Activated CD4-positive, alpha-beta memory T cell treated with anti-CD3 and anti-CD28 coated beads, Interleukin-2, amount 10 ng/mL, durations not matched to agents 7 days and 5 days (primary cell): Measurements from ENCODE around the gene COL5A1. TPM values are rescaled to one million over a fixed set of nuclear protein-coding genes. Genes with fewer than 3 reads are reported as not detected.

Source experiments
- CTCF ChIA-PET: fragments of 350-600 bp; sonication (Branson Sonifier 250); formaldehyde crosslinking; loops from one replicate; lab custom pipeline; 2021; ENCODE audit warnings: antibody characterized with exemption, inconsistent platforms; lab: Charles Lee
- POLR2A ChIA-PET: fragments of 350-600 bp; sonication (Branson Sonifier 250); formaldehyde crosslinking; loops from one replicate; lab custom pipeline; 2021; ENCODE audit warnings: antibody characterized with exemption; lab: Charles Lee
- DNase-seq: peaks from one replicate; pipeline ENCODE4 v3.0.0-alpha.2; 2020
- H3K27ac Mint-ChIP-seq: one replicate; pipeline ENCODE4 v1.8.0; 2021; ENCODE audit warnings: mild to moderate bottlenecking, mixed read lengths
- H3K27me3 Mint-ChIP-seq: one replicate; pipeline ENCODE4 v1.8.0; 2021; ENCODE audit warnings: mixed read lengths
- H3K36me3 Mint-ChIP-seq: one replicate; pipeline ENCODE4 v1.8.0; 2021; ENCODE audit warnings: low read depth, mixed read lengths
- H3K4me1 Mint-ChIP-seq: one replicate; pipeline ENCODE4 v1.8.0; 2021; ENCODE audit warnings: mixed read lengths
- H3K4me3 Mint-ChIP-seq: one replicate; pipeline ENCODE4 v1.8.0; 2021; ENCODE audit warnings: mild to moderate bottlenecking, mixed read lengths
- H3K9me3 Mint-ChIP-seq: one replicate; pipeline ENCODE4 v1.8.0; 2021; ENCODE audit warnings: mixed read lengths
- total RNA-seq, 2 experiments: library from RNA; stranded (reverse); gene quantifications; one replicate each; pipeline ENCODE4 v1.2.3, GENCODE V29; 2021

The COL5A1 gene
- total RNA-seq, 2 experiments from 2014 or later, result 0.10 to 0.13 TPM

DNA sequence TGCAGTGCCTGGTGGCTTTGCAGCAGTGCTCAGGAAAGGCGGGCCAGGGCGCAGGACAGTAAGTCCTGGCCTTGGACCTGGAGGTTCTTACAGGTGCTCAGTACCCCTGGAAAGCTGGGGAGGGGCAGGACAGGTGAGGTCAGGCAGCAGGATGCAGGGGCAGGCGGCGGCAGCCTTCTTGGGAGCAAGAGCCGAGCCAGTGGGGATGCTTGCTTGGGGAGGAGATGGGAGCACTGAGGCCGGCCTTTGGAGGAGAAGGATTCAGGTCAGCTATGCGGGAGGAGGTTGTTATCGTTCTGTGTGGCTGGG lies 98.0 kb downstream of the COL5A1 start:
- no peaks in the 10 kb centered on the region for H3K36me3 Mint-ChIP-seq
- ChIA-PET CTCF (interaction anchor here (1.0 kb wide), 1 partner anchor 290 kb away, joined by 3 read pairs; no protein-coding TSS in a partner anchor), POLR2A (no interaction called here)
- no peaks in the 10 kb centered on the region for H3K4me1 Mint-ChIP-seq
- H3K27ac Mint-ChIP-seq, result no peak overlapping the region
- no peak overlapping the region for H3K4me3 Mint-ChIP-seq
- no peaks in the 10 kb centered on the region for H3K27me3 Mint-ChIP-seq
- DNase-seq, result no peak
- H3K9me3 Mint-ChIP-seq, result no peaks in the 10 kb centered on the region

DNA sequence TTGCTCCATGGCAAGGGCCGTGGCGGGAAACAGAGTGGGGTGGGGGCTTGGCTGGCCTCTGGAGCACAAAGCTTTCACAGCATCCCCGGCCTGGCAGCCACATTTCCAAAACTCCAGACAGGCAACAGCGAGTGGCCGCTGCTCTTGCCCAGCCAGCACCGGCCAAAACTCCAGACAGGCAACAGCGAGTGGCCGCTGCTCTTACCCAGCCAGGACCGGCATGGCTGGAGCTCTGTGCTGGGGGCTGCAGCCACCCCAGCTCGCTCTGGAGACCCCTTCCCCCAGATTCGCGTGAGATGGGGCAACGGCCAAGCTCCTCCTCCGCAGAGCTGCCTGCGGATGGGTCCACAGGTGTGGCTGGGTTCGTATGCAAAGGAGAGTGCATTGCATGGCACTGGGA lies 98.5 kb downstream of the COL5A1 start:
- POLR2A ChIA-PET, result no interaction called here

DNA sequence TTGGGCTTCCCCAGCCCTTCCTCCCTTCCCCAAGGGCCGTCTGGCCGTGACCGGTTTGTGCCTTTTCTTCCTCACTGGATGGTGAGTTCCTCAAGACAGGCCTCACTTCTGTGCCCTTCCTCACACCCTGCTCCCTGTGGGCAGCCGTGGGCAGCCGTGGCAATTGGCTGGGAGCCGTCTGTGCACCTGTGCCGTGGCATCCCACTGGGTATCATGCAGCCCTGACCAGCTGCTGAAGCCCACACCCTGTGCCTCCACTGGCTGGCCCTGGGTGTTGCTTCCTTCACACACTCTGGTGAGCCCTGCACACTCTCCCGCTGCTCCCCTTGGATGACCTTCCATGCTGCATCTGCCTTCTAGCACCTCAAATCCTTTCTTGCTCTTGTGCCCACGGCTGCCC lies 100.2 kb downstream of the COL5A1 start:
- Mint-ChIP-seq H3K27ac (no peak overlapping the region), H3K27me3 (no peaks in the 10 kb centered on the region), H3K9me3 (no peaks in the 10 kb centered on the region), H3K36me3 (no peaks in the 10 kb centered on the region), H3K4me1 (no peaks in the 10 kb centered on the region), H3K4me3 (no peak overlapping the region)
- no peak for DNase-seq
- CTCF ChIA-PET, result no interaction called here
- POLR2A ChIA-PET, result no interaction called here

More for the DNA sequence above, 98.5 kb downstream of the COL5A1 start:
- no peak overlapping the region for H3K27ac Mint-ChIP-seq
- no peaks in the 10 kb centered on the region for H3K4me1 Mint-ChIP-seq
- H3K9me3 Mint-ChIP-seq, result no peaks in the 10 kb centered on the region
- no peak overlapping the region for H3K4me3 Mint-ChIP-seq
- CTCF ChIA-PET, result interaction anchor here (1.2 kb wide), 1 partner anchor 290 kb away, joined by 3 read pairs; no protein-coding TSS in a partner anchor
- H3K36me3 Mint-ChIP-seq, result no peaks in the 10 kb centered on the region
- H3K27me3 Mint-ChIP-seq, result no peaks in the 10 kb centered on the region
- no peak for DNase-seq

DNA sequence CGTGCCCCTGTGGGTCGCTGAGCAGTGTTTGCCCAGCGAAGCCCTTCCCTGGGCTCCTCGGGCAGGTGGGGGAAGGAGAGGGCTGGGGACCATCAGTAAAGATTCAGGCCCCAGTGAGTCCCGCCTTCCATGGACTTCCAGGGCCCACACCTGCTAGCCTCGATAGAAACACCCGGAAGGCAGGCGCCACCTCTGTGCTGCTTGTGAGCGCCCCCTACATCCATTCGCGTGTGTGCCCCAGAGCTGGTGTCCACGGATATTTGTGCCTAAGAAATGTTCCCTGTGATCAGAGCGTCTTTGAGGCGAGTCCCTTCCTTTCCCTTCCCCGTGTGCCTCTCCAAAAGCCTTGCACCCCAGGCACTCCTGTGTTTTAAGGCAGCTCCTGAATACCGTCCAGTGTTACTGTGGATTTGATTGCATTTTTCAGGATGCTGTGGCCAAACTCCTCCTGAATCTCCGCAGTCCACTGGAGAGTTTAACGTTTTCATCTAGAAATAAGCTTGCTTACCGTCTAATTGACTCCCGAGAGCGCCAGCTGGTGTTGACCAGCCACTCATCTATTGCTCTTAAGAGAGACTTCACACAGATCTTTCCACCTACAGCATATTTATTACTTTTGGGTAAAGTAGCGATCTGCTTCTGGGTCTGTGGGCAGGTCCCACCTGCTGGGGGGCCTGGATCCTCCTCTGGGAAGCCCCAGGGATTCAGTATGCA lies 101.4 kb downstream of the COL5A1 start:
- ChIA-PET POLR2A (no interaction called here), CTCF (no interaction called here)
- H3K36me3 Mint-ChIP-seq, result no peaks in the 10 kb centered on the region
- peaks cover 8% of the 10 kb centered on the region for H3K9me3 Mint-ChIP-seq
- H3K27ac Mint-ChIP-seq, result no peak overlapping the region
- H3K4me1 Mint-ChIP-seq, result no peaks in the 10 kb centered on the region
- DNase-seq, result no peak
- H3K4me3 Mint-ChIP-seq, result no peak overlapping the region
- H3K27me3 Mint-ChIP-seq, result no peaks in the 10 kb centered on the region

DNA sequence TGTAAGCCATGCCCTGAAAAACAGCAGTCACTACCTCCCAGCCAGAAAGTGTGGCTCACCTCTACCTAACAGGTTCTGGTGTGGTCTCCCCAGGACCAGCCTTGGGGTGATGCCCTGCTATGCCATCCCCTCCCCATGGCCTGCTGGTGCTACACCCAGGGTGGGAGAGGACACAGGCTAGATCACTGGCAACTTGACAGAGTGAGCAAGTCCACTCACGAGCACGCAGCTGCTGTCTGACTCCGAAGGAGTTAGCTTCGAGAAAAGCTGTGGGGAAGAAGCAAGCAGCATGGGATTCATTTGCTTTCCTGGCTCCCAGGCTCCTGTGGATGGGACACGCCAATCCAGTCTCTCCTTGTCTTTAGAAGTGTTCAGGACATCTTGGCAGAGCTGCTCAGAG lies 102.2 kb downstream of the COL5A1 start:
- ChIA-PET POLR2A (no interaction called here), CTCF (no interaction called here)
- Mint-ChIP-seq H3K27ac (no peak overlapping the region), H3K4me3 (no peak overlapping the region), H3K27me3 (no peaks in the 10 kb centered on the region), H3K36me3 (no peaks in the 10 kb centered on the region), H3K9me3 (peaks cover 15% of the 10 kb centered on the region), H3K4me1 (no peaks in the 10 kb centered on the region)
- DNase-seq, result no peak

DNA sequence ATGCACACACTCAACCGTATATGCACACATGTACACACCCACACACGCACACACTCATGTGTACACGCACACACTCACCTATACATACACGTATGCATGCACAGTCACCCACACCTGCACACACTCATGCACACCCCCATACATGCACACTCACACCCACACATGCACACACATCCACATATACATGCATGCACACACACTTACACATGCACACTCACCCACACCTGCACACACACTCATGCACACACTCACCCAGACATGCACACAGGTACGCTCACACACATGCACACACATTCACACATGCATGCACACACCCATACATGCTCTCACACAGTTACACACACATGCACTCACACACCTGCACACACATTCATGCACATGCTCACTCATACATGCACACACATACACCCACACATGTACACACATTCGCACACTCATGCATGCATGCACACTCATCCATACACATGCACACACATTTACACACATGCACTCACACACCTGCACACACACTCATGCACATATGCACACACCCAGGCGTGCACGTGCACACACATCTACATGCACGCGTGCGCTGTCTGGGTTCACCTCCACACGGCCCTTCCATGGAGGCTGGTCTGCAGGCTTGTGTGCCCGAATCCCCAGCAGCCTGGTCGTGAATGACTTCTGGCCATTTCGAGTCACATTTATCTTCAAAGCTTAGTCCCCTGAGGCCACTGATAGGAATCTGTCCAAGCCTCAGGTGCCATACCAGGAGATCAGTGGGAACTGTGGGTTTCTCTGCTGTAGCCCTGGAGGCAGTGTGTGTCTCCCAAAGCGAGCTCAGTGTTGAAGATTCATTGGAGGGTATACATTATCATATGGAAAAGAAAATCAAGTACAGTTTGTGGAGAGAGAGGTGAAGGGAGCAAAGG lies 103.0 kb downstream of the COL5A1 start:
- no peak overlapping the region for H3K27ac Mint-ChIP-seq
- no peaks in the 10 kb centered on the region for H3K36me3 Mint-ChIP-seq
- no peak overlapping the region for H3K4me3 Mint-ChIP-seq
- DNase-seq, result no peak
- H3K27me3 Mint-ChIP-seq, result no peaks in the 10 kb centered on the region
- CTCF ChIA-PET, result no interaction called here
- peaks cover 15% of the 10 kb centered on the region for H3K9me3 Mint-ChIP-seq
- POLR2A ChIA-PET, result no interaction called here
- no peaks in the 10 kb centered on the region for H3K4me1 Mint-ChIP-seq

DNA sequence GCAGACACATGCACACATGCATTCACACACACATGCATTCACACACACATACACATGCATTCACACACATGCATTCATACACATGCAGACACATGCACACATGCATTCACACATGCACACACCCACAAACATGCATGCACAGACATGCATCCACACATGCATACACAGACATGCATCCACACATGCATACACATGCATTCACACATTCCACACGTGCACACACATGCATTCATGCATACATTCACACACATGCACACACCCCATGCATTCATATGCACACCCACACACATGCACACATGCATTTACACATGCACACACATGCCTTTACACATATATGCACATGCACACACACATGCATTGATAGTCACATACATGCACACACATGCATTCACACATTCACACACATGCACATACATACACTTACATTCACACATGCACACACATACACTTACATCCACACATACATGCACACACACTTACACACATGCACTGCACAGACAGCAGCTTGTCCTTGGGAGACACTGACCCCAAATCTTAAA lies 106.4 kb downstream of the COL5A1 start:
- DNase-seq, result no peak
- POLR2A ChIA-PET, result no interaction called here
- Mint-ChIP-seq H3K4me3 (no peak overlapping the region), H3K36me3 (no peaks in the 10 kb centered on the region), H3K4me1 (no peaks in the 10 kb centered on the region), H3K27me3 (no peaks in the 10 kb centered on the region), H3K27ac (no peak overlapping the region), H3K9me3 (peaks cover 15% of the 10 kb centered on the region)
- CTCF ChIA-PET, result no interaction called here

DNA sequence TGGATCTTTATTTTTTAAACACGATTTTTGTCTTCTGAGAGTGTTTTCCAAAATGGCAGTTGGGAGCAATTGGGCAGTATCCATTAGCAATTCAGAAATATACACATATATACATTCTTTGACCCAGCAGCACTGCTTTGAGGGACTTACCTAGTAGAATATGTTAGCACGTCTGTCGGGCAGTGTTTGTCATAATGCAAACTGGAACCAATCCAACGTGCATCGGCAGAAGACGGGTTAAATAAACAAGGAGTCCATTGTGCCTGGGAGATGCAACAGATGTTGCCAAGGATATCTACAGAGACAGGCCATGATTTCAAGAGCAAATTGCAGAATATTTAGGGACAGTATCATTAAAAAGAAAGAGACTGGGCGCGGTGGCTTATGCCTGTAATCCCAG lies 107.0 kb downstream of the COL5A1 start:
- Mint-ChIP-seq H3K36me3 (no peaks in the 10 kb centered on the region), H3K4me3 (no peak overlapping the region), H3K27ac (no peak overlapping the region), H3K4me1 (no peaks in the 10 kb centered on the region), H3K9me3 (peaks cover 15% of the 10 kb centered on the region), H3K27me3 (no peaks in the 10 kb centered on the region)
- ChIA-PET CTCF (no interaction called here), POLR2A (no interaction called here)
- DNase-seq, result no peak

DNA sequence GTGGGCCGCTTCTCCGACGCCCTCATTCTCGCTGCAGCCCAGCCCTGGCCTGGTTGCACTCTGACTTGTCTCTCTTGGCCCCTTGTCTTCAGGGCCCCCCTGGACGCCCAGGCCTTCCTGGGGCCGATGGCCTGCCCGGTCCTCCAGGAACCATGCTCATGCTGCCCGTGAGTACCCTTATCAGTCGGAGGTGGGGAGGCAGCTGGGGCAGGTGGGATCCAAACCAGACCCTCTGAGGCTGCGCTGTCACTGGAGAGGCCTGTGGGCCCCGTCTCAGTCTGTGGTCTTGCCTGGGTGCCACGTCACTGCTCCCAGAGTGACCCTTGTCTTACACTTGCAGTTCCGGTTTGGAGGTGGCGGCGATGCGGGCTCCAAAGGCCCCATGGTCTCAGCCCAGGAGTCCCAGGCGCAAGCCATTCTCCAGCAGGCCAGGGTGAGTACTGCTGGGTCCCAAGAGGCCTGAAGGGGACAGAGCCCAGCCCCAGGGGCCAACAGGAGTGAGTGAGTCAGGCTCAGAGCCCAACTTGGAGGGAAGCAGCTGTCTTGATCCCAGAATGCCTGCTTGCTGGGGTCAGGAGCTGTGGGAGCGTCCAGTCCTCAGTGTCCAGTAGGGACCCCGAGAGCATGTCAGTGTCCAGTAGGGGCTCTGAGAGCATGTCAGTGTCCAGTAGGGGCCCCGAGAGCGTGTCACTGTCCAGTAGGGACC lies 109.0 kb downstream of the COL5A1 start:
- no peaks in the 10 kb centered on the region for H3K27me3 Mint-ChIP-seq
- H3K36me3 Mint-ChIP-seq, result no peaks in the 10 kb centered on the region
- H3K9me3 Mint-ChIP-seq, result peaks cover 15% of the 10 kb centered on the region
- H3K4me1 Mint-ChIP-seq, result no peaks in the 10 kb centered on the region
- no peak overlapping the region for H3K4me3 Mint-ChIP-seq
- CTCF ChIA-PET, result no interaction called here
- POLR2A ChIA-PET, result no interaction called here
- no peak overlapping the region for H3K27ac Mint-ChIP-seq
- no peak for DNase-seq

DNA sequence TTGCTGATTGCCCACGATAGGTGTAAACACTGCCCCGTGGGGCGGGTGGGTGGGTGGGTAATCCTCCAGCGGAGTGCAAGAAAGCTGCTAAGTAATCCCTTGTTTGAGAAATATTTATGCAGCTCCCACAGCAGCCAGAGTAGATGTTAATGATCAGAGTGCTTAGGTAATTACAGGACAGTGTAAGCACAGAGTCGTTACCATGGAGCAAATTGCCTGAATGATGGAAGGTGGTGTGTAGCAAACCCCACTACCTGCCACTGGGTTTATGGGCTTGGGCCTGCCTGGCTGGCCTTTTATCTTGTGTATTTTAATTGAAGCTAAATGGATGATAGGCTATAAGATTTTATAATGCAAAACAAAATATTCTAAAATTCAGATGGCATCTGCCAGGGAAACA lies 110.0 kb downstream of the COL5A1 start:
- POLR2A ChIA-PET, result no interaction called here
- no peaks in the 10 kb centered on the region for H3K36me3 Mint-ChIP-seq

DNA sequence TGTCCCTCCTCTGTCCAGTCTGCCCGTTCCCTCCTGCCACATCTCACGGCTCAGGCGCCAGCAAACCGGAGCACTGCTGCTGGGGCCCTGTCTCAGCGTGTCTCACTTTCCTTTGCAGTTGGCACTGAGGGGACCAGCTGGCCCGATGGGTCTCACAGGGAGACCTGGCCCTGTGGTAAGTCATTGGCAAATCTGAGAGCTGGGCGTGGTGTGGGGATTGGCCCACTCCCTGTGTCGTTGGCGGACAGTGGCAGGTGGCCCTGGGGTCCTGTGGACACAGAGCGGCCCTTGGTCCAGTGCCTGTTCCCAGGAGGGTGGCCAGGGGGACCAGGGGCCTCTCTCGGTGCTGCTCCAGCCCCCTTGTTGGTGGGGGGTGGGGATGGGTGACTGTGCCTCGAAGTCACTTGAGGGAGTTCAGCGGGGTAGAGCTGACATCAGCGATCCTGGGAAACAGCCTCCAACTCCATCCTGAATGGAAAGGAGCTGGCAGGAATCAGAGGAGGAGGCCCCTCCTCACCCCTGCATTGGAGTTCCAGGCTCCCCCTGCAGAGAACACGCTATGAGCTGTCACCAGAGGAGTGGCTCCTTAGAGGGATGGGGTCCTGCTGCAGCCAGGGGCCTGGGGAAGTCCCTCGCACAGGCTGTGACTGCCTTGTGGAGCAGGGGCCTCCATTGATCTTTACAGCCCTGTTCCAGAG lies 111.0 kb downstream of the COL5A1 start:
- Mint-ChIP-seq H3K36me3 (no peaks in the 10 kb centered on the region), H3K4me3 (no peak overlapping the region)
- POLR2A ChIA-PET, result no interaction called here

More for the DNA sequence above, 110.0 kb downstream of the COL5A1 start:
- Mint-ChIP-seq H3K4me1 (no peaks in the 10 kb centered on the region), H3K27ac (no peak overlapping the region), H3K27me3 (no peaks in the 10 kb centered on the region), H3K4me3 (no peak overlapping the region), H3K9me3 (peaks cover 15% of the 10 kb centered on the region)
- DNase-seq, result no peak
- CTCF ChIA-PET, result no interaction called here

DNA sequence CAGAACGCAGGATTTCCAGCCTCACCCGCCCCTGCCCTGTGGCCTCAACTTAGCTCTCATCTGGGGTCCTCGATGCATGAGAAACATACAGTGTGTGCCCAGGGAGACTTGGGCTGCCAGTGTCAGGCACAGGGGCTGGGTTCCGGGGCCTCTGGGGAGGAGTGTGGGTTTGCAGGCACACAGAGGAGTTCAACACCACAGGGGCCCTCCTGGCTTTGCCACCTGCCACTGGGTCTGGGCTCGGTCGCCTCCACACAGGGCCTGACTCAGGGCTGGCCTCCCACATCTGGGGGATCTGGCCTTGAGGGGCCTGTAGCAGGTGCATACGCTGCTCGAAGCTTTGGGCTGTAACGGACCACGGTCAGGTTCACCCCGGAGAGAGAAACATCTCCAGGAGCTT lies 111.6 kb downstream of the COL5A1 start:
- ChIA-PET CTCF (no interaction called here), POLR2A (no interaction called here)
- Mint-ChIP-seq H3K4me1 (no peaks in the 10 kb centered on the region), H3K9me3 (peaks cover 5% of the 10 kb centered on the region), H3K36me3 (no peaks in the 10 kb centered on the region), H3K27me3 (no peaks in the 10 kb centered on the region), H3K27ac (no peak overlapping the region), H3K4me3 (no peak overlapping the region)
- DNase-seq, result no peak

More for the DNA sequence above, 111.0 kb downstream of the COL5A1 start:
- H3K9me3 Mint-ChIP-seq, result peaks cover 9% of the 10 kb centered on the region
- no peak overlapping the region for H3K27ac Mint-ChIP-seq
- DNase-seq, result no peak
- H3K4me1 Mint-ChIP-seq, result no peaks in the 10 kb centered on the region
- CTCF ChIA-PET, result no interaction called here
- H3K27me3 Mint-ChIP-seq, result no peaks in the 10 kb centered on the region
